ENCODE data around the gene TMA7B. TPM values are rescaled to one million over a fixed set of nuclear protein-coding genes. Genes with fewer than 3 reads are reported as not detected.

Gene TMA7B
- total RNA-seq, 4 donors from 2014 or later, result not detected

DNA sequence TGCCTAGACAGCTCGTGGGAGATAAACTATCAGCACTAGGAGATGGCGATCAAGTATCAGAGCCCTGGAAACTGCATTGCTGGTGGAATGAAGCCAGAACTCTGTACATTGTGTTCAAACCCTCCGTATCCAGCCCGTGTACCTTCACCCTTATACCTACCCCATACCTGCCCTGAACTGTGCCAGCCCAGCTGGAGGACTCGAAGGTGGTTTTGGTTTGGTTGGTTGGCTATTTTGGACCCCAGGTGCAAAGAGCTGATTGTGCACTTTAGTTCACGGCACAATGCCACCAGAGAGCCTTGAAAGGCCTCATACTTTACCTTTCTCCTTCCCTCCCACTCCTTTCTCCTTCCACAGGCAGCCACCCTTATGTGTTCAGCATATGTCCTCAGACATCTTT lies 50.5 kb downstream of the TMA7B start:
- no peak overlapping the region for H3K4me3 ChIP-seq
- H3K36me3 ChIP-seq, result no peaks in the 10 kb centered on the region
- H3K27me3 ChIP-seq, result peaks cover 29 to 38% (median 31%) of the 10 kb centered on the region in 3 donors
- no peaks in the 10 kb centered on the region for H3K9me3 ChIP-seq
- no peaks in the 10 kb centered on the region for H3K4me1 ChIP-seq
- ATAC-seq (no peak), DNase-seq (no peak)
- intact Hi-C loops (cut with DNase I; ENCODE audit: low total_unique reads), result no loop called here
- TF ChIP-seq POLR2A (IDR thresholded peaks at IDR 0.05), result no peak
- TF ChIP-seq, protein P1, sequence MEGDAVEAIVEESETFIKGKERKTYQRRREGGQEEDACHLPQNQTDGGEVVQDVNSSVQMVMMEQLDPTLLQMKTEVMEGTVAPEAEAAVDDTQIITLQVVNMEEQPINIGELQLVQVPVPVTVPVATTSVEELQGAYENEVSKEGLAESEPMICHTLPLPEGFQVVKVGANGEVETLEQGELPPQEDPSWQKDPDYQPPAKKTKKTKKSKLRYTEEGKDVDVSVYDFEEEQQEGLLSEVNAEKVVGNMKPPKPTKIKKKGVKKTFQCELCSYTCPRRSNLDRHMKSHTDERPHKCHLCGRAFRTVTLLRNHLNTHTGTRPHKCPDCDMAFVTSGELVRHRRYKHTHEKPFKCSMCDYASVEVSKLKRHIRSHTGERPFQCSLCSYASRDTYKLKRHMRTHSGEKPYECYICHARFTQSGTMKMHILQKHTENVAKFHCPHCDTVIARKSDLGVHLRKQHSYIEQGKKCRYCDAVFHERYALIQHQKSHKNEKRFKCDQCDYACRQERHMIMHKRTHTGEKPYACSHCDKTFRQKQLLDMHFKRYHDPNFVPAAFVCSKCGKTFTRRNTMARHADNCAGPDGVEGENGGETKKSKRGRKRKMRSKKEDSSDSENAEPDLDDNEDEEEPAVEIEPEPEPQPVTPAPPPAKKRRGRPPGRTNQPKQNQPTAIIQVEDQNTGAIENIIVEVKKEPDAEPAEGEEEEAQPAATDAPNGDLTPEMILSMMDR (IDR thresholded peaks at IDR 0.05 in 4 of 5, conservative IDR thresholded peaks at IDR 0.05 in 1 of 5), result no peak
- in situ Hi-C loops (cut with MboI; ENCODE audit: low sequenced_read_pairs in 4 of 4), result loop anchor here in 1 of 4 donors (25.0 kb wide), 1 partner anchor 648 kb away; no protein-coding TSS in a partner anchor
- H3K27ac ChIP-seq, result no peak overlapping the region

Other genes starting within 250 kb of the TMA7B start
- not detected for gene ENTHD1, start 66.6 kb upstream of the TMA7B start, total RNA-seq
- gene GRAP2, start 59.3 kb upstream of the TMA7B start, total RNA-seq, result under 1 TPM in 2 of 4 donors, not detected in 2; 0.07 to 0.97 TPM
- gene FAM83F, start 34.6 kb downstream of the TMA7B start, total RNA-seq, result under 1 TPM in 3 of 4 donors, not detected in 1; 0.02 to 0.15 (median 0.07) TPM
- 10 to 100 TPM; 31.9 to 76.7 (median 57.0) TPM for gene TNRC6B, start 217.5 kb downstream of the TMA7B start, total RNA-seq

Measured in gastrocnemius medialis (tissue), 4 donors.